ENCODE results near the gene ITPR2.
"Not testable (repeated sequence)": the region's sequence is repeated elsewhere in the genome, so short reads cannot be mapped to it uniquely, and the experiment has no call there.

Gene ITPR2

GRCh38 chr12:26697217-26697616, 135.8 kb downstream of the ITPR2 start:
- DNase-seq: no peak

GRCh38 chr12:26696613-26697092, 136.3 kb downstream of the ITPR2 start:
- no peak for DNase-seq

- DNase-seq: no peak
Observed at GRCh38 chr12:26696048-26696612, 136.9 kb downstream of the ITPR2 start.

- no peak for DNase-seq
Observed at GRCh38 chr12:26694402-26694801, 138.6 kb downstream of the ITPR2 start.

- DNase-seq: no peak
Observed at GRCh38 chr12:26692407-26692806, 140.6 kb downstream of the ITPR2 start.

GRCh38 chr12:26691234-26691970, 141.6 kb downstream of the ITPR2 start:
- DNase-seq: no peak

- DNase-seq: no peak
Observed at GRCh38 chr12:26690601-26691000, 142.4 kb downstream of the ITPR2 start.

- no peak for DNase-seq
Observed at GRCh38 chr12:26689281-26689841, 143.6 kb downstream of the ITPR2 start.

GRCh38 chr12:26688344-26688904, 144.6 kb downstream of the ITPR2 start:
- no peak for DNase-seq

GRCh38 chr12:26686408-26686807, 146.6 kb downstream of the ITPR2 start:
- no peak for DNase-seq

GRCh38 chr12:26684101-26684500, 148.9 kb downstream of the ITPR2 start:
- no peak for DNase-seq

- DNase-seq: no peak
Observed at GRCh38 chr12:26683443-26683842, 149.6 kb downstream of the ITPR2 start.

- no peak for DNase-seq
Observed at GRCh38 chr12:26680727-26681455, 152.1 kb downstream of the ITPR2 start.

GRCh38 chr12:26678697-26679660, 154.0 kb downstream of the ITPR2 start:
- DNase-seq: no peak

- DNase-seq: not testable (repeated sequence)
Observed at GRCh38 chr12:26671487-26671886, 161.5 kb downstream of the ITPR2 start.

GRCh38 chr12:26668847-26669246, 164.1 kb downstream of the ITPR2 start:
- DNase-seq: no peak

- no peak for DNase-seq
Observed at GRCh38 chr12:26668230-26668629, 164.8 kb downstream of the ITPR2 start.

- DNase-seq: no peak
Observed at GRCh38 chr12:26666286-26666685, 166.7 kb downstream of the ITPR2 start.

- DNase-seq: no peak
Observed at GRCh38 chr12:26661399-26661798, 171.6 kb downstream of the ITPR2 start.

GRCh38 chr12:26659930-26660329, 173.1 kb downstream of the ITPR2 start:
- no peak for DNase-seq

GRCh38 chr12:26658991-26659390, 174.0 kb downstream of the ITPR2 start:
- DNase-seq: no peak

GRCh38 chr12:26654623-26655022, 178.4 kb downstream of the ITPR2 start:
- DNase-seq: no peak
